K562 (cell line): ENCODE data around the gene TMEM131L. TPM values are rescaled to one million over a fixed set of nuclear protein-coding genes. Genes with fewer than 3 reads are reported as not detected.

Experiments used
- ARID1B ChIP-seq: fragments of 450-650 bp; IDR thresholded peaks from 2 replicates; pipeline ENCODE4 v1.6.1; 2016; ENCODE audit warnings: antibody characterized with exemption, mild to moderate bottlenecking, inconsistent platforms
- CBX8 ChIP-seq: fragments of 200-600 bp; sonication (generic); IDR thresholded peaks from 2 replicates; pipeline ENCODE4 v1.6.1; 2012; ENCODE audit warnings: borderline replicate concordance, mixed run types, low read depth, mild to moderate bottlenecking, moderate library complexity, mixed read lengths, low read length, control low read depth, inconsistent platforms; ENCODE audit not compliant: poor library complexity, severe bottlenecking; ENCODE audit errors: extremely low read depth
- GABPA ChIP-seq: fragments of 200-800 bp; sonication (Bioruptor generic); conservative IDR thresholded peaks from 2 replicates; pipeline ENCODE4 v1.6.1; 2016; ENCODE audit warnings: low read depth, missing genetic modification characterization, missing compliant biosample characterization
- HDAC1 ChIP-seq, 2 experiments: fragments of 450-650 bp; IDR thresholded peaks; 2 replicates each; pipeline ENCODE4 v1.6.1; 2016 to 2017; ENCODE audit warnings: inconsistent platforms in 1 of 2, mild to moderate bottlenecking in 1 of 2, moderate library complexity in 1 of 2
- MCM3 ChIP-seq: fragments of 450-650 bp; IDR thresholded peaks from 2 replicates; pipeline ENCODE4 v1.6.1; 2016
- MTF1 ChIP-seq: fragments of 250-450 bp; sonication (Bioruptor Pico); IDR thresholded peaks from 2 replicates; pipeline ENCODE4 v1.9.0; 2021; ENCODE audit warnings: moderate library complexity, mild to moderate bottlenecking, inconsistent platforms, borderline replicate concordance
- PHF8 ChIP-seq: fragments of 200-600 bp; sonication (generic); IDR thresholded peaks from 2 replicates; pipeline ENCODE4 v1.6.1; 2012; ENCODE audit warnings: mixed run types, mild to moderate bottlenecking, inconsistent platforms, low read length, moderate library complexity, borderline replicate concordance
- SMARCA4 ChIP-seq: fragments of 450-650 bp; IDR thresholded peaks from 2 replicates; pipeline ENCODE4 v1.6.1; 2016
- SRSF9 ChIP-seq: fragments of 200-400 bp; formaldehyde crosslinking; IDR thresholded peaks from 2 replicates; pipeline ENCODE4 v1.6.1; 2017; ENCODE audit warnings: low read depth, low read length, borderline replicate concordance
- TRIM24 ChIP-seq, 2 experiments: fragments of 450-650 bp; IDR thresholded peaks; 2 replicates each; pipeline ENCODE4 v1.6.1; 2016
- YBX1 ChIP-seq: fragments of 450-650 bp; IDR thresholded peaks from 2 replicates; pipeline ENCODE4 v1.7.1; 2016; ENCODE audit warnings: mild to moderate bottlenecking
- ZBTB1 ChIP-seq: sonication (generic); formaldehyde crosslinking; IDR thresholded peaks from 2 replicates; pipeline ENCODE4 v1.8.1; 2023; ENCODE audit warnings: missing genetic modification reagents, low read depth, mild to moderate bottlenecking, borderline replicate concordance
- ZNF121 ChIP-seq: sonication (generic); formaldehyde crosslinking; conservative IDR thresholded peaks from 2 replicates; pipeline ENCODE4 v1.8.0; 2022; ENCODE audit warnings: missing genetic modification reagents
- ZNF146 ChIP-seq: IDR thresholded peaks from one replicate; pipeline ENCODE4 v1.6.1; 2018; ENCODE audit warnings: missing compliant biosample characterization; ENCODE audit not compliant: unreplicated experiment
- ZNF197 ChIP-seq: fragments of 200-800 bp; sonication (Bioruptor generic); IDR thresholded peaks from 2 replicates; pipeline ENCODE4 v1.6.1; 2016; ENCODE audit warnings: low read depth, missing genetic modification characterization, missing compliant biosample characterization
- ZNF583 ChIP-seq: fragments of 250-450 bp; sonication (Bioruptor Pico); IDR thresholded peaks from 2 replicates; pipeline ENCODE4 v1.4.0; 2020
- ZNF586 ChIP-seq: fragments of 450-650 bp; formaldehyde crosslinking; conservative IDR thresholded peaks from 2 replicates; pipeline ENCODE4 v1.4.0; 2020; ENCODE audit warnings: mild to moderate bottlenecking, moderate library complexity
- polyA plus RNA-seq, 8 experiments: library from polyadenylated mRNA; depleted of rRNA in 4 of 8; stranded (reverse) in 5 of 8; unstranded in 3 of 8; fragments of >200 nt; fragmentation: Nextera tagmentation in 2 of 8; fragmentation: Illumina TruSeq in 1 of 8; extraction: Ambion mirVana in 2 of 8; extraction: Trizol in 1 of 8; gene quantifications; 2 replicates each; pipeline versions ENCODE4 v1.2.1 to v1.2.3, GENCODE V29; 2011 to 2014; ENCODE audit warnings: inconsistent platforms in 1 of 8, missing spikeins in 1 of 8
- total RNA-seq, 7 experiments: library from RNA; depleted of rRNA in 6 of 7; stranded (reverse); fragments of >200 nt in 6 of 7; fragmentation: Illumina TruSeq in 2 of 7; extraction: Trizol in 2 of 7; gene quantifications; 2 replicates each; pipeline versions ENCODE4 v1.2.1 to v1.2.3, GENCODE V29; 2011 to 2021; ENCODE audit warnings: low replicate concordance in 1 of 7
- TF ChIP-seq, protein P1 (sequence below): sonication (generic); formaldehyde crosslinking; IDR thresholded peaks from 2 replicates; pipeline ENCODE4 v1.8.1; 2023; ENCODE audit warnings: missing genetic modification reagents, mild to moderate bottlenecking, borderline replicate concordance
- TF ChIP-seq, protein P2 (sequence below): conservative IDR thresholded peaks from 2 replicates; pipeline ENCODE4 v1.6.1; 2011; ENCODE audit warnings: low read depth, mild to moderate bottlenecking, low read length; ENCODE audit not compliant: control insufficient read depth
- TF ChIP-seq, protein P3 (sequence below): fragments of 250-450 bp; sonication (Bioruptor Pico); IDR thresholded peaks from 2 replicates; pipeline ENCODE4 v1.9.0; 2021; ENCODE audit warnings: mild to moderate bottlenecking
- TF ChIP-seq, protein P4 (sequence below): sonication (generic); formaldehyde crosslinking; IDR thresholded peaks from 2 replicates; pipeline ENCODE4 v1.8.0; 2022; ENCODE audit warnings: mild to moderate bottlenecking, missing genetic modification reagents

The TMEM131L gene
- total and polyA plus RNA-seq, 9 of the 15 experiments (the other 6 are each of a cell fraction or from before 2014, with no cell fraction given), result 1.2 to 20.8 (median 12.9) TPM

DNA sequence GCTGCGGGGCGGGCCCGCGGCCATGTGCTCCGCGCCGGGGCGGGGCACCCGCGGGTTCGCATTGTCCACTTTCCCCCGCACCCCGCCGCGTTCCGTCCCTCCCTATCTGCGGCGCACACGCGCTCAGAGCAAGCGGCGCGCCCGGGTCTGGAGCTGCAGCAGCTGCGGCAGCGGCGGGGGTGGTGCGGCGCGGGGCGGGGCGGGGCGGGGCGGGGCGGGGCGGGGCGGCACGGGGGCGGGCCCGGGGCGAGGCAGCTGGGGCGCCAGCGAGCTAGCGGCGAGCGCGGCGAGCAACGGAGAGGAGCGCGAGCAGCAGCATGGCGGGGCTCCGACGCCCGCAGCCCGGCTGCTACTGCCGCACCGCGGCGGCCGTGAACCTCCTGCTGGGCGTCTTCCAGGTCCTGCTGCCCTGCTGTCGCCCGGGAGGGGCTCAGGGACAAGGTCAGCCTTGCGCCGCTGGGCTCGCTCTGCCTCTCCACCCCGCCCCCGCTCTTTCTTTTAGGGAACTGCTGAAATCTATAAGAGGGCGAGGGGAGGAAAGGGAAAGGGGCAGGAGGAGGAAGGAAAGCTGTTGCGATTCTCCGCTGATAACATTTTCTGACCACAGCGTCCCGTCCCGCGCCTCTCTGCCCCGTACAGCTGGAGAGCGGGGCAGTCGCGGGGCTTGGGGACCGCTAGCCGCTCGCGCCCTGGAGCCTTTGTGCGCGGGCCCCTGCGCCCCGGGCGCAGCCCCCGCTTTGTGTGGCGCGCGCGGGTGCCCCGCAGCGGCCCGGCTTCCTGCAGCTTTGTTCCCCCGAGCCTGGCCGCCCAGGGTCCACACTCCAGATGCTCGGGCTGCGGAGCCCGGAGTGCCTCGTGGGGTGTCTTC is at the start of gene TMEM131L (continued):
- no peak for TF ChIP-seq ZNF197 (CRISPR knock-in tag)
- TF ChIP-seq MTF1 (CRISPR knock-in tag), result no peak
- TF ChIP-seq ZNF583 (CRISPR knock-in tag), result 0 out of 2 replicates have a peak, but pooled peaks have one; percentile 4
- TF ChIP-seq, protein P1, sequence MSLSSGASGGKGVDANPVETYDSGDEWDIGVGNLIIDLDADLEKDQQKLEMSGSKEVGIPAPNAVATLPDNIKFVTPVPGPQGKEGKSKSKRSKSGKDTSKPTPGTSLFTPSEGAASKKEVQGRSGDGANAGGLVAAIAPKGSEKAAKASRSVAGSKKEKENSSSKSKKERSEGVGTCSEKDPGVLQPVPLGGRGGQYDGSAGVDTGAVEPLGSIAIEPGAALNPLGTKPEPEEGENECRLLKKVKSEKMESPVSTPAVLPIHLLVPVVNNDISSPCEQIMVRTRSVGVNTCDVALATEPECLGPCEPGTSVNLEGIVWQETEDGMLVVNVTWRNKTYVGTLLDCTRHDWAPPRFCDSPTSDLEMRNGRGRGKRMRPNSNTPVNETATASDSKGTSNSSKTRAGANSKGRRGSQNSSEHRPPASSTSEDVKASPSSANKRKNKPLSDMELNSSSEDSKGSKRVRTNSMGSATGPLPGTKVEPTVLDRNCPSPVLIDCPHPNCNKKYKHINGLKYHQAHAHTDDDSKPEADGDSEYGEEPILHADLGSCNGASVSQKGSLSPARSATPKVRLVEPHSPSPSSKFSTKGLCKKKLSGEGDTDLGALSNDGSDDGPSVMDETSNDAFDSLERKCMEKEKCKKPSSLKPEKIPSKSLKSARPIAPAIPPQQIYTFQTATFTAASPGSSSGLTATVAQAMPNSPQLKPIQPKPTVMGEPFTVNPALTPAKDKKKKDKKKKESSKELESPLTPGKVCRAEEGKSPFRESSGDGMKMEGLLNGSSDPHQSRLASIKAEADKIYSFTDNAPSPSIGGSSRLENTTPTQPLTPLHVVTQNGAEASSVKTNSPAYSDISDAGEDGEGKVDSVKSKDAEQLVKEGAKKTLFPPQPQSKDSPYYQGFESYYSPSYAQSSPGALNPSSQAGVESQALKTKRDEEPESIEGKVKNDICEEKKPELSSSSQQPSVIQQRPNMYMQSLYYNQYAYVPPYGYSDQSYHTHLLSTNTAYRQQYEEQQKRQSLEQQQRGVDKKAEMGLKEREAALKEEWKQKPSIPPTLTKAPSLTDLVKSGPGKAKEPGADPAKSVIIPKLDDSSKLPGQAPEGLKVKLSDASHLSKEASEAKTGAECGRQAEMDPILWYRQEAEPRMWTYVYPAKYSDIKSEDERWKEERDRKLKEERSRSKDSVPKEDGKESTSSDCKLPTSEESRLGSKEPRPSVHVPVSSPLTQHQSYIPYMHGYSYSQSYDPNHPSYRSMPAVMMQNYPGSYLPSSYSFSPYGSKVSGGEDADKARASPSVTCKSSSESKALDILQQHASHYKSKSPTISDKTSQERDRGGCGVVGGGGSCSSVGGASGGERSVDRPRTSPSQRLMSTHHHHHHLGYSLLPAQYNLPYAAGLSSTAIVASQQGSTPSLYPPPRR, result no peak
- peak; percentile 82 for TF ChIP-seq PHF8
- TF ChIP-seq HDAC1 (IDR thresholded peaks at IDR 0.05), result 0 out of 4 replicates have a peak, but pooled peaks of 1 of the 2 experiments have one; percentile 11
- TF ChIP-seq ZBTB1, result peak; percentile 56; the same call in 1 of the 2 replicates
- TF ChIP-seq YBX1, result no peak
- TF ChIP-seq, protein P2, sequence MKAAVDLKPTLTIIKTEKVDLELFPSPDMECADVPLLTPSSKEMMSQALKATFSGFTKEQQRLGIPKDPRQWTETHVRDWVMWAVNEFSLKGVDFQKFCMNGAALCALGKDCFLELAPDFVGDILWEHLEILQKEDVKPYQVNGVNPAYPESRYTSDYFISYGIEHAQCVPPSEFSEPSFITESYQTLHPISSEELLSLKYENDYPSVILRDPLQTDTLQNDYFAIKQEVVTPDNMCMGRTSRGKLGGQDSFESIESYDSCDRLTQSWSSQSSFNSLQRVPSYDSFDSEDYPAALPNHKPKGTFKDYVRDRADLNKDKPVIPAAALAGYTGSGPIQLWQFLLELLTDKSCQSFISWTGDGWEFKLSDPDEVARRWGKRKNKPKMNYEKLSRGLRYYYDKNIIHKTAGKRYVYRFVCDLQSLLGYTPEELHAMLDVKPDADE, result peak; percentile 16; the same call in 1 of the 2 replicates
- TF ChIP-seq MCM3, result no peak
- TF ChIP-seq, protein P3, sequence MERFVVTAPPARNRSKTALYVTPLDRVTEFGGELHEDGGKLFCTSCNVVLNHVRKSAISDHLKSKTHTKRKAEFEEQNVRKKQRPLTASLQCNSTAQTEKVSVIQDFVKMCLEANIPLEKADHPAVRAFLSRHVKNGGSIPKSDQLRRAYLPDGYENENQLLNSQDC, result no peak
- no peak for TF ChIP-seq SMARCA4
- TF ChIP-seq CBX8, result no peak
- TF ChIP-seq ZNF121 (CRISPR knock-in tag), result no peak
- no peak for TF ChIP-seq ZNF146
- 0 out of 2 replicates have a peak, but pooled peaks have one; percentile 16 for TF ChIP-seq ARID1B
- TF ChIP-seq TRIM24 (IDR thresholded peaks at IDR 0.05), result no peak
- TF ChIP-seq GABPA (tag), result 0 out of 2 replicates have a peak, but pooled peaks have one; percentile 23
- TF ChIP-seq, protein P4, sequence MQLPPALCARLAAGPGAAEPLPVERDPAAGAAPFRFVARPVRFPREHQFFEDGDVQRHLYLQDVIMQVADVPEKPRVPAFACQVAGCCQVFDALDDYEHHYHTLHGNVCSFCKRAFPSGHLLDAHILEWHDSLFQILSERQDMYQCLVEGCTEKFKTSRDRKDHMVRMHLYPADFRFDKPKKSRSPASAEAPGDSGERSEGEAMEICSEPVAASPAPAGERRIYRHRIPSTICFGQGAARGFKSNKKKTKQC (CRISPR knock-in tag), result peak; percentile 28; the same call in 1 of the 2 replicates
- TF ChIP-seq ZNF586 (CRISPR knock-in tag), result no peak
- TF ChIP-seq SRSF9, result no peak
